GM06990 (cell line): ENCODE measurements around the gene IRF2BPL.

Experiments
- DNase-seq: peaks from one replicate; pipeline ENCODE4 v3.0.0-alpha.2; 2011; ENCODE audit not compliant: insufficient read length; ENCODE audit errors: extremely low read depth
- H3K27me3 ChIP-seq: replicated peaks from 2 replicates; pipeline ENCODE4 v1.6.0; 2011; ENCODE audit warnings: low read length; ENCODE audit not compliant: control insufficient read depth, insufficient read depth
- H3K36me3 ChIP-seq: 2 replicates; pipeline ENCODE4 v1.5.1; 2011; ENCODE audit warnings: low read length; ENCODE audit not compliant: control insufficient read depth, insufficient read depth
- H3K4me3 ChIP-seq: replicated peaks from 2 replicates; pipeline ENCODE4 v1.5.1; 2011; ENCODE audit warnings: low read depth, mild to moderate bottlenecking, control low read depth, low read length
- CTCF ChIP-seq: IDR thresholded peaks from 2 replicates; pipeline ENCODE4 v1.5.1; 2011; ENCODE audit warnings: low read length, control low read depth, mild to moderate bottlenecking, inconsistent platforms; ENCODE audit not compliant: insufficient read depth, poor library complexity, severe bottlenecking

IRF2BPL gene

GRCh38 chr14:76976240-76977005 lies 52.1 kb downstream of the IRF2BPL start:
- Histone ChIP-seq H3K36me3 (no peaks in the 10 kb centered on the region), H3K27me3 (no peaks in the 10 kb centered on the region), H3K4me3 (no peak overlapping the region)
- DNase-seq: no peak
- TF ChIP-seq CTCF: no peak

GRCh38 chr14:76975812-76976211 lies 52.7 kb downstream of the IRF2BPL start:
- no peak for TF ChIP-seq CTCF
- Histone ChIP-seq H3K36me3 (no peaks in the 10 kb centered on the region), H3K27me3 (no peaks in the 10 kb centered on the region), H3K4me3 (no peak overlapping the region)
- no peak for DNase-seq

GRCh38 chr14:76975051-76975450 lies 53.5 kb downstream of the IRF2BPL start:
- no peak for DNase-seq
- H3K4me3 ChIP-seq: no peak overlapping the region
- H3K27me3 ChIP-seq: no peaks in the 10 kb centered on the region
- H3K36me3 ChIP-seq: no peaks in the 10 kb centered on the region
- TF ChIP-seq CTCF: no peak
